Fibroblast of villous mesenchyme (primary cell): Measurements from ENCODE around the gene SMIM24. TPM values are rescaled to one million over a fixed set of nuclear protein-coding genes. Genes with fewer than 3 reads are reported as not detected.

Experiments
- DNase-seq: peaks from one replicate; pipeline ENCODE4 v3.0.0-alpha.2; 2010; ENCODE audit warnings: low read depth
- H3K4me3 ChIP-seq: 2 replicates; pipeline ENCODE4 v1.5.1; 2011; ENCODE audit warnings: low read depth, mild to moderate bottlenecking, low read length
- total RNA-seq: library from RNA; depleted of rRNA; stranded (reverse); fragments of >200 nt; gene quantifications from 2 replicates; pipeline ENCODE4 v1.2.3, GENCODE V29; 2012
- TF ChIP-seq, protein P1 (sequence below): IDR thresholded peaks from 2 replicates; pipeline ENCODE4 v1.5.1; 2012; ENCODE audit warnings: low read depth, mild to moderate bottlenecking, low read length; ENCODE audit not compliant: insufficient read depth

SMIM24 gene
- total RNA-seq, 1 donor = not detected

- TF ChIP-seq, protein P1, sequence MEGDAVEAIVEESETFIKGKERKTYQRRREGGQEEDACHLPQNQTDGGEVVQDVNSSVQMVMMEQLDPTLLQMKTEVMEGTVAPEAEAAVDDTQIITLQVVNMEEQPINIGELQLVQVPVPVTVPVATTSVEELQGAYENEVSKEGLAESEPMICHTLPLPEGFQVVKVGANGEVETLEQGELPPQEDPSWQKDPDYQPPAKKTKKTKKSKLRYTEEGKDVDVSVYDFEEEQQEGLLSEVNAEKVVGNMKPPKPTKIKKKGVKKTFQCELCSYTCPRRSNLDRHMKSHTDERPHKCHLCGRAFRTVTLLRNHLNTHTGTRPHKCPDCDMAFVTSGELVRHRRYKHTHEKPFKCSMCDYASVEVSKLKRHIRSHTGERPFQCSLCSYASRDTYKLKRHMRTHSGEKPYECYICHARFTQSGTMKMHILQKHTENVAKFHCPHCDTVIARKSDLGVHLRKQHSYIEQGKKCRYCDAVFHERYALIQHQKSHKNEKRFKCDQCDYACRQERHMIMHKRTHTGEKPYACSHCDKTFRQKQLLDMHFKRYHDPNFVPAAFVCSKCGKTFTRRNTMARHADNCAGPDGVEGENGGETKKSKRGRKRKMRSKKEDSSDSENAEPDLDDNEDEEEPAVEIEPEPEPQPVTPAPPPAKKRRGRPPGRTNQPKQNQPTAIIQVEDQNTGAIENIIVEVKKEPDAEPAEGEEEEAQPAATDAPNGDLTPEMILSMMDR = no peak
- no peak for DNase-seq
- H3K4me3 ChIP-seq = no peak overlapping the region
These were observed 35.6 kb downstream of the SMIM24 start for GRCh38 chr19:3444695-3445234.

DNA sequence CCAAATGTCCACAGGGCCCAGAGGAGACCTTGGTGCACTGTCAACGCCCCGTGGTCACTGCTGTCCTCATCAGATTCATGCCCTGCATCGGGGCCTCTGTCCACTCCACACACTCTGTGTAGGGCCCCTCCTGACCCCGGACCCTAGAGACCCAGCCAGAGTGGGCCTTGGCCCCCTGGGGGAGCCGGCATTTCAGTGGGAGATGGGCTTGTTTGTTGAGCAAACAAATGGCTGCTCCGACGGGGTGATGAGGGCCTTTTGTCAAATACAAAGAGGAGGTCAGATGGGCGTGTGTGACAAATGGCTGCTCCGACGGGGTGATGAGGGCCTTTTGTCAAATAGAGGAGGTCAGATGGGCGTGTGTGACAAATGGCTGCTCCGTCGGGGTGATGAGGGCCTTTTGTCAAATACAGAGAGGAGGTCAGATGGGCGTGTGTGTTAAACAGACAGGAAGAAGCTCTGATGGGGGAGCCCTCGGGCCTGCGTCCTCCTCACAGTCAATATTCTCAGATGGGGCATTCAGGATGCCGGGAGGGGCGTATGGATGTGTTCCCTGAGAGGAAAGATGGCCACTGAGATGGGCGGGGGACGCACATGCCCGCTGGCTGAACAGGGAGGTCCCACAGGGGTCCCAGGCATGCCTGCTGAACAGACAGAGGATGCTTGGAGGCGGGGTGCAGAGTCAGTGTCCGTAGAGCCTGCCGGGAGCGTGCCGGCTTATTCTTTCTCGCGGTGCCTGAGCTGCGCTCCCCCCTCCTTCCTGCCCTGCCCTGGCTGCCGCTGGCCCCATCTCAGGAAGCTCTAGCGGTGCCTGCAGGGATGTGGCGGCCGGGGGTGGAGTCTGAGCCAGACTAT lies 36.3 kb downstream of the SMIM24 start:
- peak; percentile 30 for DNase-seq
- no peak overlapping the region for H3K4me3 ChIP-seq
- TF ChIP-seq, protein P1 = no peak

GRCh38 chr19:3442487-3443071 lies 37.7 kb downstream of the SMIM24 start:
- DNase-seq = no peak
- TF ChIP-seq, protein P1 = no peak
- no peak overlapping the region for H3K4me3 ChIP-seq

- TF ChIP-seq, protein P1 = no peak
- DNase-seq = no peak
- no peak overlapping the region for H3K4me3 ChIP-seq
These were observed 38.4 kb downstream of the SMIM24 start for GRCh38 chr19:3441986-3442329.

DNA sequence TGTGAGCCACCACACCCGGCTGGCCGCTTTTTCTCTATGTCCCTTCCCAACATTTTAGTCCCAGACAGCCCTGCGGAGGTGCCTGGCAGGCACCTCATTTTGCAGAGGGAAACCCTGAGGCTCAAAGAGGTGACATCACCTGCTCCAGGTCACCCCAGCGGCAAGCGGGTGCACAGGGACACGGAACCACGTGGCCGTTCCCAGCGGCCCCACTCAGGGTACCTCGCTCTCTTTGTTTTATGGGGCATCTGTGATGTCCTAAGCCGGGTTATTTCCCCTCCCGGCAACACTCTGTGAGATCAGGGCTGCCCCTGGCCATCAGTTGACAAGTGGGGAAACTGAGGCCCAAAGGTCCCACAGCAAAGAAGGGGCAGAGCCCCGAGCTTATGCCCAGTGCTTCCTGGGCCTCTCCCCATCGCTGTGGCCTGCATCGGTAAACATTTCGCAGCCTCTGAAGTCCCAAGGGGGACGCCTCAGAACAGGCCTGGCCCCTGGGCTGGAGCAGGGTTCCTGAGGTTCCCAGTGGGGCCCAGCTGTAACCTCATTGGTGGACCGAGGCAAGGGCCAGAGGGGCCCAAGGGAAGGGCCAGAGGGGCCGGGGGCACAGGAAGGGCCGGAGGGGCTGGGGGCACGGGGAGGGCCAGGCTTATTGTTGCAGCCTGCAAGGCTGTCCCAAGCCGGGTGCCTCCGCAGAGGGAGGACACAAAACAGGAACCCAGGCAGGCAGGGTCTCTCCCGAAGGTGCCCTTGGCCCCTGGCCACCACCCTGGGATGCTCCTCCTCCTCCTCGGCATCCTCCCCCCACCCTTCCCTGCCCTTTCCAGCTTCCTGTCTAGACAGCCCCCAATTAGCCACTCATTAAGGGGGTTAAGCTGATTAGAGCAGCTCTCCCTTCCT lies 39.0 kb downstream of the SMIM24 start:
- DNase-seq = no peak
- H3K4me3 ChIP-seq = no peak overlapping the region
- TF ChIP-seq, protein P1 = no peak

DNA sequence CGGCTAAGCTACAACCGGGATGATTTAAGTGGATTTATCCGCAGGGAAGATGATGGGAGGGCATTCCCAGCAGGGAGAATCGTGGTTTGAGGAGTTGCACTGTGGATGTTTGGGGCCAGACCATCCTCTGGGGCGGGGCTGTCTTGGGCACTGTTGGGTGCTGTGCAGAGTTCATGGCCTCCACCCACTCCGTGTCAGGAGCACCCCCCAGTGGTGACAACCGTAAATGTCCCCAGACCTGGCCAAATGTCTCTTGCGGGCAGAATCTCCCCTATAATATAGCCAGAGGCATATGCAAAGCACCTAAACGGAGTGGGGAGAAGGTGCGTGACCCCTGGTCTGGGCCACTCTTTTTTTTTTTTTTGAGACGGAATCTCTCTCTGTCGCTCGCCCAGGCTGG lies 40.2 kb downstream of the SMIM24 start:
- no peak overlapping the region for H3K4me3 ChIP-seq
- TF ChIP-seq, protein P1 = peak; percentile 55
- DNase-seq = peak; percentile 29
